Umbilical cord (tissue), 2 donors: ENCODE results near the gene ZNF445. TPM values are rescaled to one million over a fixed set of nuclear protein-coding genes. Genes with fewer than 3 reads are reported as not detected.
A peak's percentile ranks its signal among the peaks of the same experiment; 100 is the strongest.
"Not testable (repeated sequence)": the region's sequence is repeated elsewhere in the genome, so short reads cannot be mapped to it uniquely, and the experiment has no call there.

Experiments
- DNase-seq: peaks from one replicate; pipeline ENCODE4 v3.0.0-alpha.2; 2015; ENCODE audit warnings: low spot score
- total RNA-seq: library from RNA; depleted of rRNA; stranded (reverse); fragments of >200 nt; gene quantifications from one replicate; pipeline ENCODE4 v1.2.3, GENCODE V29; 2014; ENCODE audit warnings: low replicate concordance; ENCODE audit not compliant: insufficient read depth

Gene ZNF445
- total RNA-seq, 1 donor from 2014 or later: 19.7 TPM

- peak; percentile 76 for DNase-seq
Measured at GRCh38 chr3:44476181-44476611, 1.3 kb downstream of the ZNF445 start.

GRCh38 chr3:44474886-44475285 is 2.6 kb downstream of the ZNF445 start:
- not testable (repeated sequence) for DNase-seq

GRCh38 chr3:44470430-44470829 is 7.0 kb downstream of the ZNF445 start:
- DNase-seq: no peak

GRCh38 chr3:44469914-44470313 is 7.6 kb downstream of the ZNF445 start:
- DNase-seq: no peak

GRCh38 chr3:44468572-44469520 is 8.6 kb downstream of the ZNF445 start:
- no peak for DNase-seq

GRCh38 chr3:44468099-44468537 is 9.4 kb downstream of the ZNF445 start:
- DNase-seq: not testable (repeated sequence)

GRCh38 chr3:44467241-44467640 is 10.2 kb downstream of the ZNF445 start:
- no peak for DNase-seq

GRCh38 chr3:44464920-44465319 is 12.6 kb downstream of the ZNF445 start:
- DNase-seq: not testable (repeated sequence)

- DNase-seq: no peak
Measured at GRCh38 chr3:44464509-44464908, 13.0 kb downstream of the ZNF445 start.

GRCh38 chr3:44460050-44460449 is 17.4 kb downstream of the ZNF445 start:
- not testable (repeated sequence) for DNase-seq

GRCh38 chr3:44455318-44455717 is 22.2 kb downstream of the ZNF445 start:
- no peak for DNase-seq

GRCh38 chr3:44454258-44454657 is 23.2 kb downstream of the ZNF445 start:
- no peak for DNase-seq

- no peak for DNase-seq
Measured at GRCh38 chr3:44451441-44451840, 26.0 kb downstream of the ZNF445 start.

- no peak for DNase-seq
Measured at GRCh38 chr3:44446929-44447328, 30.5 kb downstream of the ZNF445 start.

GRCh38 chr3:44445786-44446185 is 31.7 kb downstream of the ZNF445 start:
- DNase-seq: no peak

- no peak for DNase-seq
Measured at GRCh38 chr3:44444896-44445691, 32.4 kb downstream of the ZNF445 start.

GRCh38 chr3:44444437-44444836 is 33.0 kb downstream of the ZNF445 start:
- no peak for DNase-seq

- DNase-seq: no peak
Measured at GRCh38 chr3:44442596-44443309, 34.7 kb downstream of the ZNF445 start.

- DNase-seq: peak; percentile 98
Measured at GRCh38 chr3:44439499-44440295, 37.8 kb downstream of the ZNF445 start.

- no peak for DNase-seq
Measured at GRCh38 chr3:44437800-44438199, 39.7 kb downstream of the ZNF445 start.

- DNase-seq: no peak
Measured at GRCh38 chr3:44436181-44436580, 41.3 kb downstream of the ZNF445 start.
